ENCODE results near the gene PARP6. TPM values are rescaled to one million over a fixed set of nuclear protein-coding genes. Genes with fewer than 3 reads are reported as not detected.
"Not testable (repeated sequence)": the region's sequence is repeated elsewhere in the genome, so short reads cannot be mapped to it uniquely, and the experiment has no call there.

The PARP6 gene
- total RNA-seq, 2 experiments from 2014 or later: 41.4 to 58.2 TPM

DNA sequence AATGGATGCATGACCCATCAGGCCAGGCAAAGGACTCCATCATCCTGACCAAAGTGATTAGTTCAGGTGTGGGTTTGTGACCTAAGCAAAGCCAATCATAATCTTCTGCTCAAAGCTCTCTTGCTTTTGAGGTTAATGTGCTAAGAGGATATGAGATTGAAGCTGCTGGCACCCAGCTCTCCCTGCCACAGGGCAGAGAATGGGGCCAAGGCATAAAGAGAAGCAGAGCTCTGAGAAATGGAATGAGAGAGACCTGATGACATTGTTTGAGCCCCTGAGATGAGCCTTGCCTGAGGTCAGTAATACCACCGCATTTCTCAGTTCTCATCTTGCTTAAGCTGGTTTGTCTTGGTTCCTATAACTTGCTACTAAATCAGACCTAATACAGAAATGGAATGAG is 6.4 kb upstream of the PARP6 start:
- no peak overlapping the region for H3K4me3 Mint-ChIP-seq
- no peaks in the 10 kb centered on the region for H3K27me3 Mint-ChIP-seq
- H3K4me1 Mint-ChIP-seq: peaks cover 5% of the 10 kb centered on the region
- no peaks in the 10 kb centered on the region for H3K36me3 Mint-ChIP-seq (ENCODE audit: low read depth)
- ChIA-PET POLR2A (no interaction called here), CTCF (interaction anchor here (1.0 to 3.4 kb wide), 4 partner anchors 9 to 122 kb away, joined by 3 to 10 read pairs (median 6); no protein-coding TSS in a partner anchor)
- H3K9me3 Mint-ChIP-seq (ENCODE audit: low read depth): no peaks in the 10 kb centered on the region
- DNase-seq: no peak
- intact Hi-C loops (cut with DNase I, micrococcal nuclease): loop anchor here in 1 of 2 experiments (10.0 kb wide), 1 partner anchor 1716 kb away; the partner anchor contains the start of genes PML and STOML1
- ATAC-seq: no peak
- H3K27ac Mint-ChIP-seq: no peak overlapping the region

DNA sequence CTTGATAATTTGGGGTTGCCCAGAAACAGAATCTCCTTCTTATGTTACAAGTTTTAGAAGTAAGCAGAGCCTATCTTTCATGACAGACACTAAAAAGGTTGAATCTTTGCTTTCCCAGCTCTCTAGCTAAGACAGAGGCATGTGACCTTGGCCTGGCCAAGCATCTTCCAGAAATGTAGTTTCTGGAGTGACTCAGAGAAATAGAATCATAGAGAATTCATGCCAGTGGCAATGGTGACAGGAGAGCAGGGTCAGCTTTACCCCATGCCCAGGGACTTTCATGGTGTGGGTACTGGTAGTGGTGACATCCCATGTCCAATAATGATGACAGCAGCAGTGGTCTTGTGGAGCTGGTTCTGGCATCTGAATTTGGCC is 4.0 kb upstream of the PARP6 start:
- ChIA-PET CTCF (interaction anchor here (0.6 to 2.2 kb wide), 4 partner anchors 26 to 402 kb away, joined by 3 to 7 read pairs (median 4); no protein-coding TSS in a partner anchor), POLR2A (no interaction called here)
- H3K27ac Mint-ChIP-seq: no peak overlapping the region
- DNase-seq (no peak), ATAC-seq (no peak)
- H3K36me3 Mint-ChIP-seq (ENCODE audit: low read depth): no peaks in the 10 kb centered on the region
- no peaks in the 10 kb centered on the region for H3K27me3 Mint-ChIP-seq
- H3K4me3 Mint-ChIP-seq: no peak overlapping the region
- intact Hi-C loops (cut with DNase I, micrococcal nuclease): loop anchor here in 1 of 2 experiments (10.0 kb wide), 1 partner anchor 1718 kb away; the partner anchor contains the start of genes PML and STOML1
- no peaks in the 10 kb centered on the region for H3K9me3 Mint-ChIP-seq (ENCODE audit: low read depth)
- H3K4me1 Mint-ChIP-seq: peaks cover 18% of the 10 kb centered on the region

DNA sequence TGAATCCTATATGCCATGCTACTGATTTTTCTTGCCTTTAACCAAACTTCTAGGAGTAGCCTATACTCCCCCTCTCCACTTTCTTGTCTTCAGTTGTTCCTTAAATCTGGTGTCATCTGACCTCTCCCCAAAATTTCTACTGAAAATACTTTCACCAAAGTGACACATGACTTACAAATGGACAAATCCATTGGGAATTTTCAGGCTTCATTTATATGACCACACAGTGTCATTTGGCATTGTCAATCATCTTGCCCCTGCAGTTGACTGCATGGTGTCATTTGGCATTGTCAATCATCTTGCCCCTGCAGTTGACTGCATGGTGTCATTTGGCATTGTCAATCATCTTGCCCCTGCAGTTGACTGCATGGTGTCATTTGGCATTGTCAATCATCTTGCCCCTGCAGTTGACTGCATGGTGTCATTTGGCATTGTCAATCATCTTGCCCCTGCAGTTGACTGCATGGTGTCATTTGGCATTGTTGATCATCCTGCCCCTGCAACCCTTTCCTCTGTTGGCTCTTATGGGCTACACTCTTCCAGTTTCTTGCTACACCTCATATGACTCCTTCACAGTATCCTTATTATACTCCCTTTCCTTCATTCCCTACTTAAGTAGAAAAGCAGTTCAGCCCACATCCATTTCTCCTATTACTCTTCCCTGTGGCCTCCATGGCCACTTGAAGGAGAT is 3.4 kb upstream of the PARP6 start:
- intact Hi-C loops (cut with DNase I, micrococcal nuclease): loop anchor here in 1 of 2 experiments (10.0 kb wide), 1 partner anchor 1719 kb away; the partner anchor contains the start of genes PML and STOML1
- DNase-seq; ATAC-seq; POLR2A ChIA-PET; H3K36me3 Mint-ChIP-seq (ENCODE audit: low read depth); H3K27ac Mint-ChIP-seq; H3K27me3 Mint-ChIP-seq; H3K4me3 Mint-ChIP-seq; H3K9me3 Mint-ChIP-seq (ENCODE audit: low read depth): not testable (repeated sequence)
- CTCF ChIA-PET: interaction anchor here (0.6 to 2.2 kb wide), 3 partner anchors 37 to 402 kb away, joined by 3 to 7 read pairs (median 4); no protein-coding TSS in a partner anchor
- H3K4me1 Mint-ChIP-seq: peaks cover 23% of the 10 kb centered on the region

DNA sequence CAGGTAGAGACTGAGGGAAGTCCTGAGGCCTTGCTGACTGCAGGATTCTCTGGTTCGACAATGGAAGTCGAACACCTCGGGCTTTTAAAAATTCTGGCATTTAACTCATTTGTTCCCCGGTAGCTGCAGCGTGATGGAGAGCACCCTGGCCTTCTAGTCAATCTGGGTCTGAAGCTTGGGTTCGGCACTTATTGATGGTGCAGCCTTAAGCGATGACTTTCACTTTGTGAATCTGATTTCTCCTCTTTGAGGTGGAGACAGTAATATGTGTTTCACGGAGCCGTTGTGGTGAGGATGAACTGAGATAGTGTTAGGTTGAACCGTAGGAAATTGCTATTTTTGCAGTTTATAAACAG is 621 bp upstream of the PARP6 start:
- Mint-ChIP-seq H3K9me3 (ENCODE audit: low read depth) (no peaks in the 10 kb centered on the region), H3K27ac (peak overlapping the region; percentile 92), H3K36me3 (ENCODE audit: low read depth) (peaks cover 15% of the 10 kb centered on the region), H3K4me3 (peak overlapping the region; percentile 80), H3K27me3 (no peaks in the 10 kb centered on the region), H3K4me1 (peaks cover 35% of the 10 kb centered on the region)
- CTCF ChIA-PET: interaction anchor here (0.5 to 2.7 kb wide), 11 partner anchors 12 to 405 kb away, joined by 3 to 18 read pairs (median 3); no protein-coding TSS in a partner anchor
- intact Hi-C loops (cut with DNase I, micrococcal nuclease): loop anchor here (1.0 to 10.0 kb wide), 14 partner anchors 42 to 1722 kb away; partner anchors contain the start of genes MYO9A (in 2 of the 2), SENP8 (in 2 of the 2), ADPGK (in 1 of the 2) and ARIH1 (in 1 of the 2)
- ATAC-seq (peak; percentile 3), DNase-seq (no peak)
- POLR2A ChIA-PET: interaction anchor here (1.1 kb wide), 1 partner anchor 46 kb away, joined by 6 read pairs; no protein-coding TSS in a partner anchor

DNA sequence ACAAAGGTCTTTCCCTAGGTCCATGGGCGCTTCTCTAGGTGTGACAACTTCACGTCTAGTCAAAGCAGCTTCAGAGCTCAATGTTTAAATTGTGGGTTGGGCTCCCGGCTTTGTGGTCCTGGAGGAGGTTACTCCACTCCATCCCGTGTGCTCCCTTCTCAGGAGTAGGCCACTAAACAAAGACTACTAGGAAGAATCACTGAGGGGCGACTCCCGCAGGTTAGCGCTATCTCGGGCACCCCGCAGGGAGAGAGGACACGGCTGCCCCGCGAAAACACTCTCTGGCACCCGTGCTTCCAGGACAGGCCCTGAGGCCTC is 500 bp downstream of the PARP6 start:
- peak; percentile 39 for DNase-seq
- peaks cover 22% of the 10 kb centered on the region for H3K36me3 Mint-ChIP-seq (ENCODE audit: low read depth)
- ATAC-seq: no peak
- H3K4me3 Mint-ChIP-seq: peak overlapping the region; percentile 80
- H3K27me3 Mint-ChIP-seq: no peaks in the 10 kb centered on the region
- peak overlapping the region; percentile 87 for H3K27ac Mint-ChIP-seq
- no peaks in the 10 kb centered on the region for H3K9me3 Mint-ChIP-seq (ENCODE audit: low read depth)
- intact Hi-C loops (cut with DNase I, micrococcal nuclease): loop anchor here (1.0 to 10.0 kb wide), 14 partner anchors 41 to 1723 kb away; partner anchors contain the start of genes MYO9A (in 2 of the 2), SENP8 (in 2 of the 2), ADPGK (in 1 of the 2) and ARIH1 (in 1 of the 2)
- ChIA-PET POLR2A (interaction anchor here (1.0 kb wide), 1 partner anchor 41 kb away, joined by 4 read pairs; the partner anchor contains the start of gene PKM), CTCF (no interaction called here)
- peaks cover 35% of the 10 kb centered on the region for H3K4me1 Mint-ChIP-seq

DNA sequence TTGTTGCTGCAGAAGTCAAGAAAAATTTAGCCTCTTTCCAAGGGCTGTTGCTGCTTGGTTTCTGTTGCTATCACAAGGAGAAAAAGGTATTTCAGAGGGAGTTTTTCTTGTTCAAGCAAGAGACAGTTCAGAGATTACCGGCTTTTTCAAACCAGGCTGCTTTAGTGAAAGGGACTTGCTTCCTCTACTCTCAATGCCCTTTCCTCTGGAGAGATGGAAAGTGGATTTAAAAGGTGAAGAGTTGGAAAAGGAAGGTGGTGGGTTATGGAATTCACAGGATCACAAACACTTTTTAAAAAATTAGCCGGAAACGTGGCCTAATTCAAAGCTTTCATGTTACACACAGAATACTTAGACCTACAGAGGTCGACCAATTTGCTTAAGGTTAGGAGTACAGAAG is 1.1 kb downstream of the PARP6 start:
- CTCF ChIA-PET: interaction anchor here (1.9 kb wide), 1 partner anchor 44 kb away, joined by 4 read pairs; no protein-coding TSS in a partner anchor
- H3K27ac Mint-ChIP-seq: peak overlapping the region; percentile 87
- H3K36me3 Mint-ChIP-seq (ENCODE audit: low read depth): peaks cover 25% of the 10 kb centered on the region
- POLR2A ChIA-PET: interaction anchor here (1.0 kb wide), 1 partner anchor 40 kb away, joined by 4 read pairs; the partner anchor contains the start of gene PKM
- peak overlapping the region; percentile 80 for H3K4me3 Mint-ChIP-seq
- no peak for DNase-seq
- intact Hi-C loops (cut with DNase I, micrococcal nuclease): loop anchor here (5.0 to 10.0 kb wide), 5 partner anchors 74 to 1724 kb away; partner anchors contain the start of genes ARIH1 (in 1 of the 2), GRAMD2A (in 1 of the 2), MYO9A (in 1 of the 2) and NEO1 (in 1 of the 2)
- H3K9me3 Mint-ChIP-seq (ENCODE audit: low read depth): no peaks in the 10 kb centered on the region
- H3K27me3 Mint-ChIP-seq: no peaks in the 10 kb centered on the region
- H3K4me1 Mint-ChIP-seq: peaks cover 35% of the 10 kb centered on the region
- no peak for ATAC-seq

DNA sequence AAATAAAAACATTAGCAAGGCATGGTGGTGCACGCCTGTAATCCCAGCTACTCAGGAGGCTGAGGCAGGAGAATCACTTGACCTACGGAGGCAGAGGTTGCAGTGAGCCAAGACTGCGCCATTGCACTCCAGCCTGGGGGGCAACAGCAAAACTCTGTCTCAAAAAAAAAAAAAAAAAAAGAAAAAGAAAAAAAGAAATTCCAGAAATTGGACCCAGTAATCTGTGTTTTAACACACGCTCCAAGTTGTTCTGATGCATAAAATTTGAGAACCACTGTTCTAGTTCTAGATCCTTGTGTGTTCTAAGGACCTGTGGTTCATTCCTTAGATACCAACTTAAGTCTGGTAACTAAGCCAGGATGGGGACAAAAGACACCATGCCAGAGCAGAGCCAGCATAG is 2.6 kb downstream of the PARP6 start:
- ATAC-seq: no peak
- Mint-ChIP-seq H3K9me3 (ENCODE audit: low read depth) (no peaks in the 10 kb centered on the region), H3K4me3 (no peak overlapping the region), H3K27ac (peak overlapping the region; percentile 11), H3K36me3 (ENCODE audit: low read depth) (peaks cover 38% of the 10 kb centered on the region), H3K4me1 (peaks cover 47% of the 10 kb centered on the region), H3K27me3 (no peaks in the 10 kb centered on the region)
- ChIA-PET POLR2A (no interaction called here), CTCF (interaction anchor here (1.1 to 1.9 kb wide), 2 partner anchors 43 to 71 kb away, joined by 3 to 4 read pairs; no protein-coding TSS in a partner anchor)
- intact Hi-C loops (cut with DNase I, micrococcal nuclease): loop anchor here (5.0 to 10.0 kb wide), 5 partner anchors 72 to 1725 kb away; partner anchors contain the start of genes ARIH1 (in 1 of the 2), GRAMD2A (in 1 of the 2), MYO9A (in 1 of the 2) and NEO1 (in 1 of the 2)
- no peak for DNase-seq

DNA sequence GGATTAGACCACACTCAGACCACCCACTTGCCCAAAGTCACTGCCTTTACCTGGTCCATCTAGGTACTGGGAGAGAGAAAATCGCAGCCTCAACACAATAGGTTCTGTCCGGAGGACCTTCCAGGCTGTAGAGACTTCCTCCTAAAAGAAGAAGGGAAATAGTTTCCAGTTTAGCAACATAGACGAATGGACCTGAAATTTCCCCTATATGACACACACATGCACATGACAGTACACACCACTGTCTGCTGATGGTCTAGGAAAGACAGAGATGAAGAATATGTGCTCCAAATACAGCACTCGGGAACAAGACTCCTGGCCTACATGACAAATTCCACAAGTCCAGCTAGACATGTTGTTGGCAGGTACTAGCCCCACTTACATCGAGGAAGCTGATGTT is 7.3 kb downstream of the PARP6 start:
- DNase-seq: no peak
- CTCF ChIA-PET: interaction anchor here (0.5 to 3.9 kb wide), 3 partner anchors 9 to 1604 kb away, joined by 3 to 19 read pairs (median 6); no protein-coding TSS in a partner anchor
- POLR2A ChIA-PET: no interaction called here
- Mint-ChIP-seq H3K36me3 (ENCODE audit: low read depth) (peaks cover 75% of the 10 kb centered on the region), H3K4me1 (peaks cover 45% of the 10 kb centered on the region), H3K27me3 (no peaks in the 10 kb centered on the region), H3K9me3 (ENCODE audit: low read depth) (no peaks in the 10 kb centered on the region), H3K4me3 (no peak overlapping the region), H3K27ac (no peak overlapping the region)
- ATAC-seq: no peak
- intact Hi-C loops (cut with DNase I, micrococcal nuclease): no loop called here

DNA sequence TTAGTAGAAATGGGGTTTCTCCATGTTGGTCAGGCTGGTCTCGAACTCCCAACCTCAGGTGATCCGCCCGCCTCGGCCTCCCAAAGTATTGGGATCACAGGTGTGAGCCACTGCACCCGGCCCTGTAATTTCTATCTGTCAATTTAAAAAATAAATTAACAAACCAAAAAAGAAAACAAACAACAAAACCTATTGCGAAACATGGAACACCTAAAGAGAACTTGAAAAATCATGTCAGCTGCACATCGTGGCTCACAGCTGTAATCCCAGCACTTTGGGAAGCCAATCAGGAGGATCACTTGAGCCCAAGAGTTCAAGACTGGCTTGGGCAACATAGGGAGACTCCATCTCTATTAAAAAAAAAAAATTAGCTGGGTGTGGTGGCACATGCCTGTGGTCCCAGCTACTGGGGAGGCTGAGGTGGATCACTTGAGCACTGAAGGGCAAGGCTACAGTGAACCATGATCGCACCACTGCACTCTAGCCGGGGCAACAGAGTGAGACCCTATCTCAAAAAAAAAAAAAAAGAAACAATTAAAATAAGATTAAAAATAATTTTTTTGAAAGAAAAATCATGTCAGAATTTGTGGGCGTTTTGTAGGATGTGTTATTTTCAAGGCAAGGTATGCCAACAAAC is 19.6 kb downstream of the PARP6 start:
- POLR2A ChIA-PET: no interaction called here
- intact Hi-C loops (cut with DNase I, micrococcal nuclease): no loop called here

DNA sequence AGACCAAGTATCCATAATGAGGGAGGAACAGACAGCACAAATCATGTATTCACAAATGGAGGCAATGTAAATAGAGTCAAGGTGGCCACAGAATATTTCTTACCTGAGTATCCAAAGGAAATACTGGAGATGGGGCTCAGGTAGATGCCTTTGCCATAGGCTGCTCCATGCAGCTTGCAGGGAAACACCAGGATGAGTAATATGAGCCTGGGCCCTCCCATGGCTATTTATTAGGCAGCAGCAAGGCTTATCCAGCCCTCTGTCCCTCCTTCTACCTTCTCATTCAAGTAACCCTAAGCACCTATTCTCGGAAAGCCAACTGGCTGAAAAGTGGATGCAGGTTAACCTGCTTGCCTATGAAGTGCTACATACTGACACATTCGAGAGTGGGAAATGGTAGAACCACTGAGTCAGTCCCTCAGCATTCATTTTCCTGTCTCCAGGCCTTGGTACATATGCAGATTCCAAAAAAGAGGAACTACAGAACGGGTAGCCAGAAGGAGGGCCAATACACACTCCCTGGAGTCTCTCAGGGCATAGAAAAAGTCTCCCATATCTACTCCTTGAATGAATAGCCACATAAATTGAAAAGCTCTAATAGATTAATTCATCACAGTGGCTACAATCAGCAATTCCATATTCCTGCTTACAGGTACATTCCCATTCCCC is 23.1 kb downstream of the PARP6 start:
- intact Hi-C loops (cut with DNase I, micrococcal nuclease): no loop called here
- Mint-ChIP-seq H3K36me3 (ENCODE audit: low read depth) (peaks cover 41% of the 10 kb centered on the region), H3K27ac (no peak overlapping the region), H3K27me3 (no peaks in the 10 kb centered on the region), H3K9me3 (ENCODE audit: low read depth) (no peaks in the 10 kb centered on the region), H3K4me1 (no peaks in the 10 kb centered on the region), H3K4me3 (no peak overlapping the region)
- POLR2A ChIA-PET: no interaction called here
- DNase-seq (no peak), ATAC-seq (no peak)
- CTCF ChIA-PET: no interaction called here

More for the DNA sequence above, 19.6 kb downstream of the PARP6 start:
- Mint-ChIP-seq H3K4me1 (no peaks in the 10 kb centered on the region), H3K27ac (no peak overlapping the region), H3K27me3 (no peaks in the 10 kb centered on the region), H3K9me3 (ENCODE audit: low read depth) (no peaks in the 10 kb centered on the region), H3K36me3 (ENCODE audit: low read depth) (peaks cover 49% of the 10 kb centered on the region), H3K4me3 (no peak overlapping the region)
- CTCF ChIA-PET: interaction anchor here (0.7 kb wide), 1 partner anchor 41 kb away, joined by 4 read pairs; no protein-coding TSS in a partner anchor
- ATAC-seq (no peak), DNase-seq (no peak)

DNA sequence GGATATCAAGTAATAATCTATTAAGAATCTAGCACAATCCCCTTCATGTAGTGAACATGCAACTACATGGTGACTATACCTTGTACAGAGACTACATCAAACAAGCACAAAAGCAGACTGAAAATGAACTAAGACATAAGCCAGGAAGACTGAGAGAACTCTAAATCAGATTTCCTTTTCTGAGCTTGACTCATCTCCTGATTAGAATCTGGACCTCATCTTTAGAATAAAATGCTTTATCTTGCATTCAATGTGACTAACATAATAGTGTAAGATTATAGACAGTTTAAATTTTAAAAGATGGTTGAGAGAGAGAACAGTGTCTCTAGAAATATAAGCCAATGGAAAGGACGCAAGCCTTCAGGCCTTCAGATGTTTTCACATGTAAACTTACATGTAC is 23.8 kb downstream of the PARP6 start:
- POLR2A ChIA-PET: no interaction called here
- H3K4me3 Mint-ChIP-seq: no peak overlapping the region
- ATAC-seq: no peak
- no peaks in the 10 kb centered on the region for H3K27me3 Mint-ChIP-seq
- H3K9me3 Mint-ChIP-seq (ENCODE audit: low read depth): no peaks in the 10 kb centered on the region
- intact Hi-C loops (cut with DNase I, micrococcal nuclease): no loop called here
- H3K36me3 Mint-ChIP-seq (ENCODE audit: low read depth): peaks cover 38% of the 10 kb centered on the region
- H3K4me1 Mint-ChIP-seq: no peaks in the 10 kb centered on the region
- CTCF ChIA-PET: no interaction called here
- no peak for DNase-seq
- H3K27ac Mint-ChIP-seq: no peak overlapping the region

Measured in activated CD4-positive, alpha-beta T cell treated with anti-CD3 and anti-CD28 coated beads for 36 hours (primary cell).